Panc1 (cell line): ENCODE data around the gene SLC9C1.

ENCODE experiments used
- POLR2AphosphoS5 ChIP-seq: IDR thresholded peaks from 2 replicates; pipeline ENCODE4 v1.6.1; 2012; ENCODE audit warnings: mild to moderate bottlenecking, low read depth, low read length, moderate library complexity
- TF ChIP-seq, protein P1 (sequence below): fragments of 450-650 bp; IDR thresholded peaks from 2 replicates; pipeline ENCODE4 v1.5.1; 2017; ENCODE audit warnings: mild to moderate bottlenecking
- TF ChIP-seq, protein P2 (sequence below), 2 experiments: IDR thresholded peaks; 2 replicates each; pipeline ENCODE4 v1.6.1; 2011 to 2012; ENCODE audit warnings: low read depth in 2 of 2, control low read depth in 1 of 2, low read length in 1 of 2, mild to moderate bottlenecking in 1 of 2, moderate library complexity in 1 of 2; ENCODE audit not compliant: insufficient read depth in 1 of 2

DNA sequence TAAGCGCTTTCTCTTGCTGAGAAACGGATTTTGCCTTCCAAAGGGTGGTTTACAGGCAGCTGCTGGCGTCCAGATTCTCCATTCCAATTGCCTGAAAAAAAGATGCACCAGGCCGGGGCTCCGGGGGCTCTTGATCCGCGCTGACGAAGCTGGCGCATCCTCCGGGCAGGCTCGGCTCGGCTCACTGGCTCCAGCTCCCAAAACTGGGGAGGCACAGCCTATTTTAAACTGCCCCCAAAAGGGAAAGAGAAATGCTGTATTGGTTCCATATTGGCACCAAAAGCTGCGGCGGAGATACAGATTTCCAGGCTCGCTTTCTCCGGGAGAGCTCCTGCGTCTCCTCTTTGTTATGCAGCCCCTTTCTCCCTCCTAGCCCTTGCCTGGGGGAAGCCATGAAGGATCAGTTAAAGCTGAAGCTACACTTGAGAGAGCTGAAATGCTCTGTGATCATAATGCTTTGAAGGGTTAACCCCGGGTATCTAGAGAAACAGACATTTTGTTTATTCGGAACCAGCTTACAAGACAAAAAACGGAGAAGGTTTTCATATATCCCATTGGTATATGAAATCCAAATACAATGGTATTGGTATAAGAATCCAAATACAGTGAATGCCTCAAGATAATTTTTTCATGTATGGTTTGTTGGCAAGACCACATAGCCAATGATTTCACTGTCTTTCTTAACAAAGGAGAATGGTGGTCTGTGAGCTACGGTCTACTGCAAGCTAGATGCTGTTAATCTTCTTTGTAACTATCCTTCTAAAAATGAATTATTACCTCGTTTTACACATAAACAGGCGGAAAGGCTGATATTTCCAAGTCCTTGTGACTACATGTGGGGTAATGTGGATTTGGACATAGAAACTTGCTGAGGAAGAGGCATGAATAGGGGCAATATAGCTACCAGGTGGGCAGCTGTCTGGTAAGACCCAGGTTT is 39.6 kb upstream of the SLC9C1 start:
- TF ChIP-seq, protein P1, sequence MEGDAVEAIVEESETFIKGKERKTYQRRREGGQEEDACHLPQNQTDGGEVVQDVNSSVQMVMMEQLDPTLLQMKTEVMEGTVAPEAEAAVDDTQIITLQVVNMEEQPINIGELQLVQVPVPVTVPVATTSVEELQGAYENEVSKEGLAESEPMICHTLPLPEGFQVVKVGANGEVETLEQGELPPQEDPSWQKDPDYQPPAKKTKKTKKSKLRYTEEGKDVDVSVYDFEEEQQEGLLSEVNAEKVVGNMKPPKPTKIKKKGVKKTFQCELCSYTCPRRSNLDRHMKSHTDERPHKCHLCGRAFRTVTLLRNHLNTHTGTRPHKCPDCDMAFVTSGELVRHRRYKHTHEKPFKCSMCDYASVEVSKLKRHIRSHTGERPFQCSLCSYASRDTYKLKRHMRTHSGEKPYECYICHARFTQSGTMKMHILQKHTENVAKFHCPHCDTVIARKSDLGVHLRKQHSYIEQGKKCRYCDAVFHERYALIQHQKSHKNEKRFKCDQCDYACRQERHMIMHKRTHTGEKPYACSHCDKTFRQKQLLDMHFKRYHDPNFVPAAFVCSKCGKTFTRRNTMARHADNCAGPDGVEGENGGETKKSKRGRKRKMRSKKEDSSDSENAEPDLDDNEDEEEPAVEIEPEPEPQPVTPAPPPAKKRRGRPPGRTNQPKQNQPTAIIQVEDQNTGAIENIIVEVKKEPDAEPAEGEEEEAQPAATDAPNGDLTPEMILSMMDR: no peak
- TF ChIP-seq POLR2AphosphoS5: no peak
- TF ChIP-seq, protein P2, sequence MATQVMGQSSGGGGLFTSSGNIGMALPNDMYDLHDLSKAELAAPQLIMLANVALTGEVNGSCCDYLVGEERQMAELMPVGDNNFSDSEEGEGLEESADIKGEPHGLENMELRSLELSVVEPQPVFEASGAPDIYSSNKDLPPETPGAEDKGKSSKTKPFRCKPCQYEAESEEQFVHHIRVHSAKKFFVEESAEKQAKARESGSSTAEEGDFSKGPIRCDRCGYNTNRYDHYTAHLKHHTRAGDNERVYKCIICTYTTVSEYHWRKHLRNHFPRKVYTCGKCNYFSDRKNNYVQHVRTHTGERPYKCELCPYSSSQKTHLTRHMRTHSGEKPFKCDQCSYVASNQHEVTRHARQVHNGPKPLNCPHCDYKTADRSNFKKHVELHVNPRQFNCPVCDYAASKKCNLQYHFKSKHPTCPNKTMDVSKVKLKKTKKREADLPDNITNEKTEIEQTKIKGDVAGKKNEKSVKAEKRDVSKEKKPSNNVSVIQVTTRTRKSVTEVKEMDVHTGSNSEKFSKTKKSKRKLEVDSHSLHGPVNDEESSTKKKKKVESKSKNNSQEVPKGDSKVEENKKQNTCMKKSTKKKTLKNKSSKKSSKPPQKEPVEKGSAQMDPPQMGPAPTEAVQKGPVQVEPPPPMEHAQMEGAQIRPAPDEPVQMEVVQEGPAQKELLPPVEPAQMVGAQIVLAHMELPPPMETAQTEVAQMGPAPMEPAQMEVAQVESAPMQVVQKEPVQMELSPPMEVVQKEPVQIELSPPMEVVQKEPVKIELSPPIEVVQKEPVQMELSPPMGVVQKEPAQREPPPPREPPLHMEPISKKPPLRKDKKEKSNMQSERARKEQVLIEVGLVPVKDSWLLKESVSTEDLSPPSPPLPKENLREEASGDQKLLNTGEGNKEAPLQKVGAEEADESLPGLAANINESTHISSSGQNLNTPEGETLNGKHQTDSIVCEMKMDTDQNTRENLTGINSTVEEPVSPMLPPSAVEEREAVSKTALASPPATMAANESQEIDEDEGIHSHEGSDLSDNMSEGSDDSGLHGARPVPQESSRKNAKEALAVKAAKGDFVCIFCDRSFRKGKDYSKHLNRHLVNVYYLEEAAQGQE (IDR thresholded peaks at IDR 0.05; ENCODE audit: insufficient read depth in 1 of 2, low read depth in 2 of 2, low read length in 1 of 2): no peak
